Breast epithelium (tissue), 3 donors: ENCODE results near the gene TMEM245.

Source experiments
- POLR2A ChIP-seq: fragments of 450-650 bp; IDR thresholded peaks from one replicate; pipeline ENCODE4 v1.6.1; 2016; ENCODE audit warnings: antibody characterized with exemption, mild to moderate bottlenecking, moderate library complexity
- POLR2AphosphoS5 ChIP-seq, 3 donors: sonication (generic); formaldehyde crosslinking; IDR thresholded peaks; one replicate each; pipeline ENCODE4 v1.6.1; 2017; ENCODE audit warnings: antibody characterized with exemption in 3 of 3
- TF ChIP-seq, protein P1 (sequence below), 3 donors: fragments of 450-650 bp; IDR thresholded peaks; one replicate each; pipeline ENCODE4 v1.5.1; 2016 to 2017; ENCODE audit warnings: antibody characterized with exemption in 3 of 3, mild to moderate bottlenecking in 3 of 3, moderate library complexity in 3 of 3

DNA sequence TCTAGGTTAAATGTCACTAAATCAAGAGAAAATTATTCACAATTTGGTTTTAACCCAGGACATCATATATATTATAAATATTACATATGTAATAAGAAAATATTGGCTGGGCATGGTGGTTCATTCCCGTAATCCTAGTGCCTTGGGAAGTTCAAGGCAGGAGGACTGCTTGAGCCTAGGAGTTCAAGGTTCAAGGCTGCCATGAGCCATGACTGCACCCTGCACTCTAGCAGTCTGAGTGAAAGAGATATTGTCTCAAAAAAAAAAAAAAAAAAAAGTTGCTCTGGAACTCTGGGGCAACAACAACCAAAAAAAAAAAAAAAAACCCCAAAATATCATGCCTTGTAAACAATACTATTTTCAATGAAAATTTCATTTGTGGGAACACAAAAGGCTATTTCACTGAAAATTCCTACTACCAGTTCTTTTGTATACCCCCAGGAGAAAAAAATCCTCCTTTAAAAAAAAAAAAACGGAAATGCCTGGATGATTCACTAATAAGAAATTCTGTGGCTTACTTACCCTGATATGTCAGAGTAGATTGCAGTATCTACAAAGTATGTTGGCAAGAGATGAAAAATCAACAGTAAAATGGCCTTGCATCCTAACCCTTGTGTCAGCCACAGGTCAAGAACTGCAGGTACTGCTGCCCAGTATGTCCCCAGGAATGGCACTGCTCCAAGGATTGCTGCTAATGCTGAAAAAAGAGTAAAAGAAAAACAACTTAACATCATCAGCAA, 83.9 kb downstream of the TMEM245 start:
- TF ChIP-seq, protein P1, sequence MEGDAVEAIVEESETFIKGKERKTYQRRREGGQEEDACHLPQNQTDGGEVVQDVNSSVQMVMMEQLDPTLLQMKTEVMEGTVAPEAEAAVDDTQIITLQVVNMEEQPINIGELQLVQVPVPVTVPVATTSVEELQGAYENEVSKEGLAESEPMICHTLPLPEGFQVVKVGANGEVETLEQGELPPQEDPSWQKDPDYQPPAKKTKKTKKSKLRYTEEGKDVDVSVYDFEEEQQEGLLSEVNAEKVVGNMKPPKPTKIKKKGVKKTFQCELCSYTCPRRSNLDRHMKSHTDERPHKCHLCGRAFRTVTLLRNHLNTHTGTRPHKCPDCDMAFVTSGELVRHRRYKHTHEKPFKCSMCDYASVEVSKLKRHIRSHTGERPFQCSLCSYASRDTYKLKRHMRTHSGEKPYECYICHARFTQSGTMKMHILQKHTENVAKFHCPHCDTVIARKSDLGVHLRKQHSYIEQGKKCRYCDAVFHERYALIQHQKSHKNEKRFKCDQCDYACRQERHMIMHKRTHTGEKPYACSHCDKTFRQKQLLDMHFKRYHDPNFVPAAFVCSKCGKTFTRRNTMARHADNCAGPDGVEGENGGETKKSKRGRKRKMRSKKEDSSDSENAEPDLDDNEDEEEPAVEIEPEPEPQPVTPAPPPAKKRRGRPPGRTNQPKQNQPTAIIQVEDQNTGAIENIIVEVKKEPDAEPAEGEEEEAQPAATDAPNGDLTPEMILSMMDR (IDR thresholded peaks at IDR 0.05): no peak
- TF ChIP-seq POLR2AphosphoS5 (IDR thresholded peaks at IDR 0.05) (peak in 2 of 3 donors; percentile 15 to 61), POLR2A (no peak)
